IMR-90 (cell line): ENCODE measurements around the gene LMO2. TPM values are rescaled to one million over a fixed set of nuclear protein-coding genes. Genes with fewer than 3 reads are reported as not detected.

Experiments
- ATAC-seq: fragments of 200-7000 bp; cut with Tn5 transposase; 2 replicates; pipeline ENCODE4 v1.9.1; 2020; ENCODE audit warnings: low read depth, mild to moderate bottlenecking, moderate library complexity
- BruUV-seq: library from RNA; stranded (reverse); fragments of 400-500 nt; replicated peaks from 2 replicates; lab custom pipeline; 2021; lab: Mats Ljungman, UMichigan
- CTCF ChIA-PET: fragments of 300-600 bp; formaldehyde crosslinking; extraction: SDS; loops from one replicate; lab custom pipeline; 2021; ENCODE audit warnings: antibody characterized with exemption; lab: Yijun Ruan, JAX
- POLR2A ChIA-PET: fragments of 300-600 bp; sonication (Branson Sonifier 250); formaldehyde crosslinking; loops from one replicate; lab custom pipeline; 2022; ENCODE audit warnings: antibody characterized with exemption; ENCODE audit not compliant: unreplicated experiment; lab: Charles Lee
- DNase-seq: peaks from one replicate; pipeline ENCODE4 v3.0.0; 2013
- H2AFZ ChIP-seq: replicated peaks from 2 replicates; pipeline ENCODE3; 2013; ENCODE audit warnings: low read length, mild to moderate bottlenecking; ENCODE audit not compliant: poor library complexity
- H2AK5ac ChIP-seq: 2 replicates; pipeline ENCODE4 v1.6.1; 2013; ENCODE audit warnings: low read depth, low read length, inconsistent platforms
- H2AK9ac ChIP-seq: replicated peaks from 2 replicates; pipeline ENCODE3; 2013; ENCODE audit warnings: mild to moderate bottlenecking, low read depth, low read length, moderate library complexity; ENCODE audit not compliant: poor library complexity
- H2BK120ac ChIP-seq: 2 replicates; pipeline ENCODE4 v1.6.1; 2013; ENCODE audit warnings: low read depth, low read length, inconsistent platforms
- H2BK15ac ChIP-seq: 3 replicates; pipeline ENCODE4 v1.6.1; 2013; ENCODE audit warnings: low read depth, low read length, inconsistent platforms
- H2BK20ac ChIP-seq: 2 replicates; pipeline ENCODE4 v1.6.1; 2013; ENCODE audit warnings: low read depth, mild to moderate bottlenecking, inconsistent platforms, low read length, moderate library complexity
- H2BK5ac ChIP-seq: 2 replicates; pipeline ENCODE4 v1.6.1; 2013; ENCODE audit warnings: mild to moderate bottlenecking, low read depth, low read length, inconsistent platforms; ENCODE audit not compliant: poor library complexity, severe bottlenecking
- H3K14ac ChIP-seq: replicated peaks from 2 replicates; pipeline ENCODE4 v1.6.1; 2013; ENCODE audit warnings: low read depth, low read length, inconsistent platforms
- H3K18ac ChIP-seq: 2 replicates; pipeline ENCODE4 v1.6.1; 2013; ENCODE audit warnings: low read depth, low read length, control low read depth
- H3K23ac ChIP-seq: 2 replicates; pipeline ENCODE4 v1.6.1; 2013; ENCODE audit warnings: low read depth, low read length, inconsistent platforms
- H3K27ac ChIP-seq: 2 replicates; pipeline ENCODE4 v1.5.1; 2013; ENCODE audit warnings: mild to moderate bottlenecking, control low read depth, low read length; ENCODE audit not compliant: insufficient read depth
- H3K27me3 ChIP-seq: 2 replicates; pipeline ENCODE4 v1.6.1; 2013; ENCODE audit warnings: low read length; ENCODE audit not compliant: control insufficient read depth, insufficient read depth
- H3K36me3 ChIP-seq: 2 replicates; pipeline ENCODE4 v1.6.1; 2013; ENCODE audit warnings: low read length, mixed read lengths; ENCODE audit not compliant: control insufficient read depth, insufficient read depth
- H3K4ac ChIP-seq: 2 replicates; pipeline ENCODE4 v1.6.1; 2013; ENCODE audit warnings: low read depth, low read length, inconsistent platforms
- H3K4me1 ChIP-seq: 2 replicates; pipeline ENCODE4 v1.6.1; 2013; ENCODE audit warnings: low read length, mixed read lengths; ENCODE audit not compliant: control insufficient read depth, insufficient read depth
- H3K4me2 ChIP-seq: 2 replicates; pipeline ENCODE4 v1.6.1; 2013; ENCODE audit warnings: low read depth, mild to moderate bottlenecking, control low read depth, low read length, moderate library complexity
- H3K4me3 ChIP-seq: 2 replicates; pipeline ENCODE4 v1.5.1; 2013; ENCODE audit warnings: low read depth, mild to moderate bottlenecking, control low read depth, low read length, moderate library complexity; ENCODE audit not compliant: insufficient read depth
- H3K56ac ChIP-seq: 2 replicates; pipeline ENCODE4 v1.6.1; 2013; ENCODE audit warnings: low read length, inconsistent platforms; ENCODE audit not compliant: insufficient read depth; ENCODE audit errors: extremely low read depth
- H3K79me1 ChIP-seq, 2 experiments: 2 replicates each; pipeline ENCODE4 v1.6.1; 2013; ENCODE audit warnings: low read length in 2 of 2, inconsistent platforms in 1 of 2, low read depth in 1 of 2
- H3K9ac ChIP-seq: 2 replicates; pipeline ENCODE4 v1.6.1; 2013; ENCODE audit warnings: low read depth, low read length, control low read depth
- H3K9me1 ChIP-seq: 2 replicates; pipeline ENCODE4 v1.6.1; 2013; ENCODE audit warnings: low read length, inconsistent platforms; ENCODE audit not compliant: insufficient read depth
- H3K9me3 ChIP-seq: 2 replicates; pipeline ENCODE4 v1.6.1; 2013; ENCODE audit warnings: low read length; ENCODE audit not compliant: control insufficient read depth, insufficient read depth
- H4K20me1 ChIP-seq: 2 replicates; pipeline ENCODE4 v1.6.1; 2013; ENCODE audit warnings: low read length, inconsistent platforms; ENCODE audit not compliant: insufficient read depth
- H4K5ac ChIP-seq: 2 replicates; pipeline ENCODE4 v1.6.1; 2013; ENCODE audit warnings: mild to moderate bottlenecking, low read depth, low read length, control low read depth
- H4K8ac ChIP-seq, 2 experiments: 2 replicates each; pipeline ENCODE4 v1.6.1; 2013; ENCODE audit warnings: low read depth in 2 of 2, low read length in 2 of 2, control low read depth in 1 of 2, inconsistent platforms in 1 of 2
- H4K91ac ChIP-seq: 2 replicates; pipeline ENCODE4 v1.6.1; 2013; ENCODE audit warnings: low read depth, low read length, inconsistent platforms; ENCODE audit not compliant: insufficient read depth
- BHLHE40 ChIP-seq: fragments of 150-350 bp; IDR thresholded peaks from 2 replicates; pipeline ENCODE4 v1.6.1; 2016; ENCODE audit warnings: mild to moderate bottlenecking, low read depth, low read length
- CEBPB ChIP-seq: IDR thresholded peaks from 2 replicates; pipeline ENCODE4 v1.6.1; 2012; ENCODE audit warnings: low read depth, low read length, improper control_type of control experiment
- CHD1 ChIP-seq: IDR thresholded peaks from 2 replicates; pipeline ENCODE4 v1.6.1; 2012; ENCODE audit warnings: low read depth, low read length, improper control_type of control experiment
- CTCF ChIP-seq: conservative IDR thresholded peaks from 2 replicates; pipeline ENCODE4 v1.5.1; 2012; ENCODE audit warnings: mild to moderate bottlenecking, low read depth, low read length, improper control_type of control experiment
- FOS ChIP-seq: fragments of 150-350 bp; IDR thresholded peaks from 2 replicates; pipeline ENCODE4 v1.6.1; 2016; ENCODE audit warnings: low read depth, low read length
- MAFK ChIP-seq: IDR thresholded peaks from 2 replicates; pipeline ENCODE4 v1.6.1; 2012; ENCODE audit warnings: low read depth, low read length, improper control_type of control experiment
- MAZ ChIP-seq: IDR thresholded peaks from 2 replicates; pipeline ENCODE4 v1.6.1; 2012; ENCODE audit warnings: low read depth, mild to moderate bottlenecking, low read length, improper control_type of control experiment, moderate library complexity, borderline replicate concordance
- MXI1 ChIP-seq: IDR thresholded peaks from 2 replicates; pipeline ENCODE4 v1.6.1; 2012; ENCODE audit warnings: low read depth, mild to moderate bottlenecking, low read length, moderate library complexity, borderline replicate concordance
- NFE2L2 ChIP-seq: fragments of 150-350 bp; IDR thresholded peaks from 2 replicates; pipeline ENCODE4 v1.6.1; 2016; ENCODE audit warnings: low read depth, mild to moderate bottlenecking, low read length
- POLR2A ChIP-seq: IDR thresholded peaks from 2 replicates; pipeline ENCODE4 v1.6.1; 2012; ENCODE audit warnings: mild to moderate bottlenecking, low read depth, low read length
- RAD21 ChIP-seq: IDR thresholded peaks from 2 replicates; pipeline ENCODE4 v1.6.1; 2012; ENCODE audit warnings: low read length, improper control_type of control experiment
- RCOR1 ChIP-seq: IDR thresholded peaks from 2 replicates; pipeline ENCODE4 v1.6.1; 2012; ENCODE audit warnings: mild to moderate bottlenecking, low read length, improper control_type of control experiment; ENCODE audit not compliant: insufficient replicate concordance
- RFX5 ChIP-seq: IDR thresholded peaks from 2 replicates; pipeline ENCODE4 v1.8.0; 2012; ENCODE audit warnings: low read depth, mild to moderate bottlenecking, low read length, moderate library complexity
- SMC3 ChIP-seq: fragments of 150-350 bp; IDR thresholded peaks from 2 replicates; pipeline ENCODE4 v1.6.1; 2016; ENCODE audit warnings: low read depth, mild to moderate bottlenecking, antibody characterized with exemption, low read length, moderate library complexity
- USF2 ChIP-seq: fragments of 150-350 bp; IDR thresholded peaks from 2 replicates; pipeline ENCODE4 v1.6.1; 2017; ENCODE audit warnings: mild to moderate bottlenecking, antibody characterized with exemption, low read length, low read depth
- WGBS, 2 experiments: methylation state at CpG; one replicate each; pipeline versions ENCODE4 v1.1.5 to v1.1.7; 2013; ENCODE audit warnings: missing lambda C conversion rate in 2 of 2; ENCODE audit not compliant: insufficient read length in 1 of 2; ENCODE audit errors: extremely low coverage in 2 of 2; 5-methylcytosine and 5-hydroxymethylcytosine counted together
- dilution Hi-C: fragments of 300-500 bp; cut with HindIII; formaldehyde crosslinking; loops from one replicate; pipeline ENCODE4 v1.14.3; 2018; ENCODE audit warnings: low sequenced_read_pairs; ENCODE audit not compliant: unreplicated experiment
- in situ Hi-C: fragments of 300-500 bp; cut with MboI; formaldehyde crosslinking; loops from 3 replicates; pipeline ENCODE4 v1.14.3; 2019; ENCODE audit warnings: low sequenced_read_pairs, inconsistent platforms, mixed read lengths
- intact Hi-C: fragments of 100-400 bp; cut with micrococcal nuclease; formaldehyde crosslinking; loops from 2 replicates; pipeline ENCODE4 v1.10.0; 2022
- polyA plus RNA-seq, 3 experiments: library from polyadenylated mRNA; depleted of rRNA; stranded (reverse); fragments of >200 nt; gene quantifications; 2 replicates each; pipeline ENCODE4 v1.2.3, GENCODE V29; 2012; ENCODE audit warnings: low replicate concordance in 1 of 3
- total RNA-seq: library from RNA; depleted of rRNA; stranded (reverse); fragments of >200 nt; gene quantifications from 2 replicates; pipeline ENCODE4 v1.2.3, GENCODE V29; 2012
- TF ChIP-seq, protein P1 (sequence below): fragments of 150-350 bp; IDR thresholded peaks from 2 replicates; pipeline ENCODE4 v1.6.1; 2016; ENCODE audit warnings: low read depth, mild to moderate bottlenecking, low read length, moderate library complexity, borderline replicate concordance

The LMO2 gene
- total and polyA plus RNA-seq, 2 of the 4 experiments (the other 2 are of a cell fraction): not detected

DNA sequence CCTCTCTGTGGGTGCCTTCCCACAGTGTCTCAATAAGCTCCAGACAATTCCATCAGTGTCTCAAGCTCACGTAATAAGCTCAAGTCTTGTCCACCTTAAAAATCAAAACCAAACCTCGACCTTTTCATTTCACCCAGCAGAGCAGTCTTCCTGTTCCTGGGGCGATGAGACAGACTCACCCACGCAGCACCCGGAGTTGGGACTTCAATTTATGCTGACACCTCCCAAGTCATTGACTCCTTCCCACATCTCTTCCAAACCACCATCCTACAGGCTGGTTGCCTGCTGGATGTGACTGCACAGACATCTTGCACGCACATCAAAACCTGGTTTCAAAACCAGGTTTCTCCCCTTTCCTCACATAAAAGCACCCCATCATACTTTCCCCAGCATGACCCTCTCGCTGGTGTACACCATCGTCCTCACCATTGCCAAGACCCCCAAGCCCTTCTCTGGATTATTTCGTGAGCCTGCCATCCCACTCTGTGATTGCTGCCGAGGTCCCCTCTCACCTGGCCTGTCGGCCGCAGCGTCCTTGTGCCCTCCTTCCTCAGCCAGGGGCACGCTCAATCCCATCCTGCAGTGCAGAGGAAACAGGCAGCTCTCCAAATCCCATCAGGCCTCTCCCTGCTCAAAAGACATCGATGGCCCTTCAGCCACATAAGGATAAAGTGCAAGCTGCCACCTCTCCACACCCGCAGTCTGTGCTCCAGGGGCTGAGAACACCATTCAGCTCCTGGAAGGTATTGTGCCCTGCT is 72.4 kb downstream of the LMO2 start:
- H2BK5ac ChIP-seq: no peak overlapping the region
- ChIA-PET CTCF (no interaction called here), POLR2A (no interaction called here)
- no peak overlapping the region for H3K9ac ChIP-seq
- no peak overlapping the region for H3K23ac ChIP-seq
- ATAC-seq (no peak), DNase-seq (no peak)
- H3K9me3 ChIP-seq: no peaks in the 10 kb centered on the region
- H4K5ac ChIP-seq: no peak overlapping the region
- no TSS peak for BruUV-seq
- no peak overlapping the region for H3K4me3 ChIP-seq
- no peak overlapping the region for H3K18ac ChIP-seq
- dilution Hi-C loops (no loop called here), intact Hi-C loops (no loop called here), in situ Hi-C loops (loop anchor here (10.0 kb wide), 1 partner anchor 455 kb away; no protein-coding TSS in a partner anchor)
- H3K79me1 ChIP-seq: no peaks in the 10 kb centered on the region
- 56% methylated on average over 14 of the region's 16 CpGs; no CpG with 5 or more reads in 1 of the 2 experiments for WGBS, 2 experiments
- H2AFZ ChIP-seq: no peak overlapping the region
- TF ChIP-seq RCOR1 (no peak), BHLHE40 (no peak), USF2 (no peak), CTCF (no peak), POLR2A (no peak), NFE2L2 (no peak), CEBPB (no peak), MAZ (no peak), RAD21 (no peak), CHD1 (no peak), FOS (no peak), MAFK (no peak), RFX5 (no peak), MXI1 (no peak), SMC3 (no peak)
- TF ChIP-seq, protein P1, sequence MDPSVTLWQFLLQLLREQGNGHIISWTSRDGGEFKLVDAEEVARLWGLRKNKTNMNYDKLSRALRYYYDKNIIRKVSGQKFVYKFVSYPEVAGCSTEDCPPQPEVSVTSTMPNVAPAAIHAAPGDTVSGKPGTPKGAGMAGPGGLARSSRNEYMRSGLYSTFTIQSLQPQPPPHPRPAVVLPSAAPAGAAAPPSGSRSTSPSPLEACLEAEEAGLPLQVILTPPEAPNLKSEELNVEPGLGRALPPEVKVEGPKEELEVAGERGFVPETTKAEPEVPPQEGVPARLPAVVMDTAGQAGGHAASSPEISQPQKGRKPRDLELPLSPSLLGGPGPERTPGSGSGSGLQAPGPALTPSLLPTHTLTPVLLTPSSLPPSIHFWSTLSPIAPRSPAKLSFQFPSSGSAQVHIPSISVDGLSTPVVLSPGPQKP: no peak
- H3K56ac ChIP-seq: no peak overlapping the region
- H4K91ac ChIP-seq: no peak overlapping the region
- H4K8ac ChIP-seq: no peak overlapping the region
- H3K4me2 ChIP-seq: no peak overlapping the region
- H2AK9ac ChIP-seq: no peak overlapping the region
- H3K4ac ChIP-seq: no peak overlapping the region
- H3K27me3 ChIP-seq: peaks cover 72% of the 10 kb centered on the region
- H2BK20ac ChIP-seq: no peak overlapping the region
- no peaks in the 10 kb centered on the region for H3K36me3 ChIP-seq
- H3K14ac ChIP-seq: no peak overlapping the region
- H3K4me1 ChIP-seq: no peaks in the 10 kb centered on the region
- no peak overlapping the region for H2AK5ac ChIP-seq
- H4K20me1 ChIP-seq: no peaks in the 10 kb centered on the region
- H3K9me1 ChIP-seq: no peaks in the 10 kb centered on the region
- H2BK120ac ChIP-seq: no peak overlapping the region
- no peak overlapping the region for H3K27ac ChIP-seq
- H2BK15ac ChIP-seq: no peak overlapping the region
